ENCODE measurements around the gene SCUBE2.

SCUBE2 gene

GRCh38 chr11:9094420-9094819 lies 3.0 kb upstream of the SCUBE2 start:
- no peak overlapping the region for H3K4me3 ChIP-seq (ENCODE audit: low read depth, low read length)

GRCh38 chr11:9092853-9093778 lies 1.7 kb upstream of the SCUBE2 start:
- no peak overlapping the region for H3K4me3 ChIP-seq (ENCODE audit: low read depth, low read length)
- TF ChIP-seq MYC (IDR thresholded peaks at IDR 0.05; ENCODE audit: low read depth, low read length) (no peak), MAX (IDR thresholded peaks at IDR 0.05; ENCODE audit: low read depth, low read length) (no peak), CTCF (IDR thresholded peaks at IDR 0.05; ENCODE audit: low read depth, low read length) (peak; percentile 28), POLR2A (IDR thresholded peaks at IDR 0.05; ENCODE audit: extremely low read depth, insufficient read length) (no peak)
- peak; percentile 22 for DNase-seq (ENCODE audit: low read depth)

More at GRCh38 chr11:9094420-9094819, 3.0 kb upstream of the SCUBE2 start:
- no peak for DNase-seq (ENCODE audit: low read depth)
- TF ChIP-seq CTCF (IDR thresholded peaks at IDR 0.05; ENCODE audit: low read depth, low read length): no peak
- no peak for TF ChIP-seq MYC (IDR thresholded peaks at IDR 0.05; ENCODE audit: low read depth, low read length)
- TF ChIP-seq POLR2A (IDR thresholded peaks at IDR 0.05; ENCODE audit: extremely low read depth, insufficient read length): no peak
- TF ChIP-seq MAX (IDR thresholded peaks at IDR 0.05; ENCODE audit: low read depth, low read length): no peak

GRCh38 chr11:9092072-9092471 lies 673 bp upstream of the SCUBE2 start:
- no peak overlapping the region for H3K4me3 ChIP-seq (ENCODE audit: low read depth, low read length)
- no peak for TF ChIP-seq CTCF (IDR thresholded peaks at IDR 0.05; ENCODE audit: low read depth, low read length)
- TF ChIP-seq MAX (IDR thresholded peaks at IDR 0.05; ENCODE audit: low read depth, low read length): no peak
- no peak for TF ChIP-seq MYC (IDR thresholded peaks at IDR 0.05; ENCODE audit: low read depth, low read length)
- TF ChIP-seq POLR2A (IDR thresholded peaks at IDR 0.05; ENCODE audit: extremely low read depth, insufficient read length): no peak
- no peak for DNase-seq (ENCODE audit: low read depth)

GRCh38 chr11:9090488-9091043 lies 833 bp downstream of the SCUBE2 start:
- no peak for DNase-seq (ENCODE audit: low read depth)
- TF ChIP-seq CTCF (IDR thresholded peaks at IDR 0.05; ENCODE audit: low read depth, low read length): no peak
- TF ChIP-seq POLR2A (IDR thresholded peaks at IDR 0.05; ENCODE audit: extremely low read depth, insufficient read length): no peak
- TF ChIP-seq MAX (IDR thresholded peaks at IDR 0.05; ENCODE audit: low read depth, low read length): no peak
- no peak for TF ChIP-seq MYC (IDR thresholded peaks at IDR 0.05; ENCODE audit: low read depth, low read length)
- H3K4me3 ChIP-seq (ENCODE audit: low read depth, low read length): no peak overlapping the region

GRCh38 chr11:9089636-9090035 lies 1.8 kb downstream of the SCUBE2 start:
- TF ChIP-seq CTCF (IDR thresholded peaks at IDR 0.05; ENCODE audit: low read depth, low read length) (no peak), MAX (IDR thresholded peaks at IDR 0.05; ENCODE audit: low read depth, low read length) (no peak), POLR2A (IDR thresholded peaks at IDR 0.05; ENCODE audit: extremely low read depth, insufficient read length) (no peak), MYC (IDR thresholded peaks at IDR 0.05; ENCODE audit: low read depth, low read length) (no peak)
- no peak for DNase-seq (ENCODE audit: low read depth)
- no peak overlapping the region for H3K4me3 ChIP-seq (ENCODE audit: low read depth, low read length)
